ENCODE data around the gene PCSK6.

DNA sequence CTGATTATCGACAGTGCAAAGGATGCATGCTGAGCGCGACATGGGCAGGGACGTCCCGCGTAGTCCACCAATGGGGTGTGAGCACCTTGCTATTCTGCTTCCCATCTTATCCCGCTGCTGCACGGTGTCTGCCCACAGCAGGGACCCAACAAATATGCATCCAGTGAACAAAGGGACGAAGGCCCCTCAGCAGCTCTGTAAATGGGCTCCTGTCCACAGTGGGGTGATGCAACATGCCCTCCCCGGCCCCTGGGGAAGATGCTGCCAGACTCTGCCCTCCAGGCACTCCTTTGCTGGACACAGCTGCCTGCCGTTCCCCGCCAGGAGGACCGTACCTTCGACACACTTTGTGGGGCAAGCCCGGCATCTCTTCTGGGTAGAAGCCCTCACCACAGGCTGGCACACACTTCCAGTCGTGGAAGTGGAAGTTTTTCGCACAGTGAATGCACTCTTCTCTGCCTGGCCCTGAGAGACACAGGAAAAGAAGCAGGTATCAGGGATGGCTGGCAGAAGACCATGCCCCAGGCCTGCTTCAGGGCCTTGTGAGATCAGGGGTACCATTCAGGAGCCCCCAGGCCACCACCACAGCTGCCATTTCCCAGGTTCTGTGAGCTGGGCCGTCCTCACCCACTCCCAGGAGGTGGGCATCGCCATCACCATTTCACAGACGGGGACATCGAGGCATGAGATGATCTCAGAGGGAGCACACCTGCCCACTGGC lies 176.3 kb downstream of the PCSK6 start:
- no peak for TF ChIP-seq CTCF (IDR thresholded peaks at IDR 0.05; ENCODE audit: low read length)
- TF ChIP-seq EZH2phosphoT487 (IDR thresholded peaks at IDR 0.05; ENCODE audit: low read length), result no peak

Measured in MM.1S (cell line).